ENCODE results near the gene KIF12.

KIF12 gene

DNA sequence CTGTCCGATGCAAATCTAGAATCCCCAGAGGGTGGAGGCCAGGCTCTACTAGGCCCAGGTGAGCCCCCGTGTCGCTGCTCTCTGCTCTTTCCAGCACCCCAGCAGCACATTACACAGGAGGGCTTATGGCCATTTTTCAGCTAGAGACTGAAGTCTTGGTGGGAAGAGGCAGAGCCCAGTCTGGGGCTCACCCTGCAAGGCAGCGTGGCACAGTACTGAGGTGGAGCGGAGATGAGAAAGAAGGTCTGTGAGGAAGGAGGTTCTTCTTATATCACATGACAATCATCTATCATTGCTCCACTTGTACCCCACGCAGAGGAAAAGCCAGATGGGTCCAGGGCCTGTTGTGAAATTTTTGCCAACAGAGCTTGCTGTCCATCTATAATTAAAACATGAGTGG is 10.0 kb upstream of the KIF12 start:
- Histone ChIP-seq H3K4me2 (ENCODE audit: low read length) (no peak overlapping the region), H3K9me2 (replicated peaks; ENCODE audit: control insufficient read depth, low read length) (no peaks in the 10 kb centered on the region), H3K27ac (ENCODE audit: low read depth, low read length) (no peak overlapping the region), H3K27me3 (ENCODE audit: control insufficient read depth, low read length) (peaks cover 10% of the 10 kb centered on the region; the same call in 1 of the 2 replicates), H3F3A (ENCODE audit: control insufficient read depth, insufficient read depth) (no peaks in the 10 kb centered on the region), H3K9me3 (ENCODE audit: control insufficient read depth, insufficient read depth, low read length) (no peaks in the 10 kb centered on the region), H3K4me3 (ENCODE audit: low read length) (no peak overlapping the region), H3K79me2 (ENCODE audit: control insufficient read depth, low read length) (no peaks in the 10 kb centered on the region), H3K4me1 (ENCODE audit: control insufficient read depth, low read length) (no peaks in the 10 kb centered on the region), H3K36me3 (ENCODE audit: control insufficient read depth, low read length) (no peaks in the 10 kb centered on the region), H4K20me1 (ENCODE audit: control insufficient read depth, insufficient read depth, low read depth, low read length) (no peaks in the 10 kb centered on the region)
- TF ChIP-seq, protein P1, sequence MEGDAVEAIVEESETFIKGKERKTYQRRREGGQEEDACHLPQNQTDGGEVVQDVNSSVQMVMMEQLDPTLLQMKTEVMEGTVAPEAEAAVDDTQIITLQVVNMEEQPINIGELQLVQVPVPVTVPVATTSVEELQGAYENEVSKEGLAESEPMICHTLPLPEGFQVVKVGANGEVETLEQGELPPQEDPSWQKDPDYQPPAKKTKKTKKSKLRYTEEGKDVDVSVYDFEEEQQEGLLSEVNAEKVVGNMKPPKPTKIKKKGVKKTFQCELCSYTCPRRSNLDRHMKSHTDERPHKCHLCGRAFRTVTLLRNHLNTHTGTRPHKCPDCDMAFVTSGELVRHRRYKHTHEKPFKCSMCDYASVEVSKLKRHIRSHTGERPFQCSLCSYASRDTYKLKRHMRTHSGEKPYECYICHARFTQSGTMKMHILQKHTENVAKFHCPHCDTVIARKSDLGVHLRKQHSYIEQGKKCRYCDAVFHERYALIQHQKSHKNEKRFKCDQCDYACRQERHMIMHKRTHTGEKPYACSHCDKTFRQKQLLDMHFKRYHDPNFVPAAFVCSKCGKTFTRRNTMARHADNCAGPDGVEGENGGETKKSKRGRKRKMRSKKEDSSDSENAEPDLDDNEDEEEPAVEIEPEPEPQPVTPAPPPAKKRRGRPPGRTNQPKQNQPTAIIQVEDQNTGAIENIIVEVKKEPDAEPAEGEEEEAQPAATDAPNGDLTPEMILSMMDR (IDR thresholded peaks at IDR 0.05; ENCODE audit: low read depth, low read length, poor library complexity, severe bottlenecking) = no peak
- TF ChIP-seq EZH2phosphoT487 (IDR thresholded peaks at IDR 0.05; ENCODE audit: borderline replicate concordance, low read length) = no peak

GRCh38 chr9:114108016-114108833 is 9.1 kb upstream of the KIF12 start:
- Histone ChIP-seq H3K9me2 (replicated peaks; ENCODE audit: control insufficient read depth, low read length) (no peaks in the 10 kb centered on the region), H3K4me2 (ENCODE audit: low read length) (no peak overlapping the region), H3K79me2 (ENCODE audit: control insufficient read depth, low read length) (no peaks in the 10 kb centered on the region), H3K9me3 (ENCODE audit: control insufficient read depth, insufficient read depth, low read length) (no peaks in the 10 kb centered on the region), H4K20me1 (ENCODE audit: control insufficient read depth, insufficient read depth, low read depth, low read length) (no peaks in the 10 kb centered on the region), H3K4me3 (ENCODE audit: low read length) (no peak overlapping the region), H3K36me3 (ENCODE audit: control insufficient read depth, low read length) (no peaks in the 10 kb centered on the region), H3K4me1 (ENCODE audit: control insufficient read depth, low read length) (no peaks in the 10 kb centered on the region), H3K27me3 (ENCODE audit: control insufficient read depth, low read length) (peaks cover 9% of the 10 kb centered on the region; the same call in 1 of the 2 replicates), H3F3A (ENCODE audit: control insufficient read depth, insufficient read depth) (no peaks in the 10 kb centered on the region), H3K27ac (ENCODE audit: low read depth, low read length) (no peak overlapping the region)
- no peak for TF ChIP-seq EZH2phosphoT487 (IDR thresholded peaks at IDR 0.05; ENCODE audit: borderline replicate concordance, low read length)
- TF ChIP-seq, protein P1 (IDR thresholded peaks at IDR 0.05; ENCODE audit: low read depth, low read length, poor library complexity, severe bottlenecking) = peak; percentile 90

DNA sequence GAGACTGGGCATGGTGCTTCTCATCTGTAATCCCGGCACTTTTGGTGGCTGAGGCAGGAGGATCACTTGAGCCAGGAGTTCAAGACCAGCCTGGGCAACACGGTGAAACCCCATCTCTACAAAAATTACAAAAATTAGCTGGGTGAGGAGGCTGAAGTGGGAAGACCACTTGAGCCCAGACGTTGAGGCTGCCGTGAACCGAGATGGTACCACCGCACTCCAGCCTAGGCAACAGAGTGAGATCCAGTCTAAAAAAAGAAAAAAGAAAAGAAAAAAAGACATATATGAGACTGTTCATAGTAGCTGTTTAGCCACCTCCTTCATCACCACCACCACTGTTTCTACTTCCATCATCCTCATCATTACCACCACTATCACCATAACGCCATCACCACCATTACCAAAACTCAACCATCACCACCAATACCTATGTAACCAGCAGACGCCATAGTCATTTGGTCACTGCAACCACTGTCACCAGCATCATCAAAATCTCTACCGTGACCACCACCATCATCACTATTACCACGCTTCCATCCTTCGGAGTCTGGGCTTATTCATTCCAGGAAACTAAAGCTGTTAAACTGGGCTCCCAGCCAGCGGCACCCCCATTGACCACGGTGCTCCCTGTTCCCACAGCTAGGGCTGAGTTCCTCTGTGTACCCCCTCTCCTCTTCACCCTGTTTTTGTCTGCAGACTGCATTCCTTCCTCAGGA is 8.4 kb upstream of the KIF12 start:
- no peak for TF ChIP-seq EZH2phosphoT487 (IDR thresholded peaks at IDR 0.05; ENCODE audit: borderline replicate concordance, low read length)
- Histone ChIP-seq H3K36me3 (ENCODE audit: control insufficient read depth, low read length) (no peaks in the 10 kb centered on the region), H3K4me1 (ENCODE audit: control insufficient read depth, low read length) (no peaks in the 10 kb centered on the region), H3F3A (ENCODE audit: control insufficient read depth, insufficient read depth) (no peaks in the 10 kb centered on the region), H3K27ac (ENCODE audit: low read depth, low read length) (no peak overlapping the region), H3K4me3 (ENCODE audit: low read length) (no peak overlapping the region), H3K79me2 (ENCODE audit: control insufficient read depth, low read length) (no peaks in the 10 kb centered on the region), H4K20me1 (ENCODE audit: control insufficient read depth, insufficient read depth, low read depth, low read length) (no peaks in the 10 kb centered on the region), H3K4me2 (ENCODE audit: low read length) (no peak overlapping the region), H3K27me3 (ENCODE audit: control insufficient read depth, low read length) (peaks cover 9% of the 10 kb centered on the region; the same call in 1 of the 2 replicates), H3K9me3 (ENCODE audit: control insufficient read depth, insufficient read depth, low read length) (no peaks in the 10 kb centered on the region), H3K9me2 (replicated peaks; ENCODE audit: control insufficient read depth, low read length) (no peaks in the 10 kb centered on the region)

GRCh38 chr9:114105236-114105635 is 6.1 kb upstream of the KIF12 start:
- H3K9me3 ChIP-seq (ENCODE audit: control insufficient read depth, insufficient read depth, low read length) = no peaks in the 10 kb centered on the region; the same call in 1 of the 2 replicates
- H3K27ac ChIP-seq (ENCODE audit: low read depth, low read length) = no peak overlapping the region
- no peak overlapping the region for H3K4me2 ChIP-seq (ENCODE audit: low read length)
- H3K27me3 ChIP-seq (ENCODE audit: control insufficient read depth, low read length) = peaks cover 9% of the 10 kb centered on the region; the same call in 1 of the 2 replicates
- no peaks in the 10 kb centered on the region for H3K9me2 ChIP-seq (replicated peaks; ENCODE audit: control insufficient read depth, low read length)
- no peaks in the 10 kb centered on the region for H3K4me1 ChIP-seq (ENCODE audit: control insufficient read depth, low read length)
- no peaks in the 10 kb centered on the region for H3K36me3 ChIP-seq (ENCODE audit: control insufficient read depth, low read length)
- H4K20me1 ChIP-seq (ENCODE audit: control insufficient read depth, insufficient read depth, low read depth, low read length) = no peaks in the 10 kb centered on the region
- H3K4me3 ChIP-seq (ENCODE audit: low read length) = no peak overlapping the region
- H3K79me2 ChIP-seq (ENCODE audit: control insufficient read depth, low read length) = no peaks in the 10 kb centered on the region
- TF ChIP-seq, protein P1 (IDR thresholded peaks at IDR 0.05; ENCODE audit: low read depth, low read length, poor library complexity, severe bottlenecking) = no peak
- TF ChIP-seq EZH2phosphoT487 (IDR thresholded peaks at IDR 0.05; ENCODE audit: borderline replicate concordance, low read length) = no peak
- H3F3A ChIP-seq (ENCODE audit: control insufficient read depth, insufficient read depth) = no peaks in the 10 kb centered on the region
